HEK293 (cell line): ENCODE data around the gene CNDP2.

Experiments
- CTCF ChIA-PET: fragments of 350-600 bp; formaldehyde crosslinking; extraction: SDS; loops from one replicate; lab custom pipeline; 2021; ENCODE audit warnings: antibody characterized with exemption; lab: Yijun Ruan, JAX
- POLR2A ChIA-PET: fragments of 300-600 bp; formaldehyde crosslinking; extraction: SDS; loops from one replicate; lab custom pipeline; 2020; ENCODE audit warnings: antibody characterized with exemption, inconsistent platforms; lab: Yijun Ruan, JAX
- H3K27ac ChIP-seq: fragments of 200-500 bp; sonication (Bioruptor generic); 2 replicates; pipeline ENCODE4 v1.5.1; 2014; ENCODE audit warnings: low read depth, low read length, control low read depth, inconsistent platforms; ENCODE audit errors: extremely low read depth
- H3K36me3 ChIP-seq, 2 experiments: fragments of 200-500 bp in 1 of 2; sonication (Bioruptor generic) in 1 of 2; 1 replicate in 1 of 2; 2 replicates in 1 of 2; pipeline ENCODE4 v1.5.1; 2014 to 2017; ENCODE audit warnings: inconsistent platforms in 2 of 2, low read length in 2 of 2; ENCODE audit not compliant: control insufficient read depth in 2 of 2, insufficient read depth in 1 of 2
- H3K4me1 ChIP-seq: fragments of 200-500 bp; sonication (Bioruptor generic); 2 replicates; pipeline ENCODE4 v1.5.1; 2014; ENCODE audit warnings: mild to moderate bottlenecking, low read length, inconsistent platforms; ENCODE audit not compliant: control insufficient read depth, insufficient read depth
- H3K4me3 ChIP-seq: 2 replicates; pipeline ENCODE4 v1.5.1; 2011; ENCODE audit warnings: low read depth, mild to moderate bottlenecking, control low read depth, low read length, moderate library complexity
- H3K9me3 ChIP-seq: fragments of 200-500 bp; sonication (Bioruptor generic); 2 replicates; pipeline ENCODE4 v1.5.1; 2014; ENCODE audit warnings: low read depth, low read length, inconsistent platforms; ENCODE audit not compliant: control insufficient read depth, insufficient read depth
- CTCF ChIP-seq: fragments of 450-650 bp; formaldehyde crosslinking; IDR thresholded peaks from 2 replicates; pipeline ENCODE4 v1.5.1; 2016; ENCODE audit warnings: missing biosample characterization, missing genetic modification characterization
- GLIS2 ChIP-seq: fragments of 450-650 bp; formaldehyde crosslinking; IDR thresholded peaks from 2 replicates; pipeline ENCODE4 v1.5.1; 2016; ENCODE audit warnings: missing biosample characterization, missing genetic modification characterization
- MEIS1 ChIP-seq: sonication (generic); formaldehyde crosslinking; IDR thresholded peaks from 2 replicates; pipeline ENCODE4 v1.8.1; 2022; ENCODE audit warnings: missing genetic modification reagents, mild to moderate bottlenecking, borderline replicate concordance
- OSR2 ChIP-seq: fragments of 450-650 bp; formaldehyde crosslinking; IDR thresholded peaks from 2 replicates; pipeline ENCODE4 v1.5.1; 2016; ENCODE audit warnings: missing biosample characterization, missing genetic modification characterization
- OVOL3 ChIP-seq: fragments of 450-650 bp; formaldehyde crosslinking; IDR thresholded peaks from 2 replicates; pipeline ENCODE4 v1.5.1; 2016; ENCODE audit warnings: missing biosample characterization, missing genetic modification characterization
- SETDB1 ChIP-seq: IDR thresholded peaks from one replicate; pipeline ENCODE4 v1.6.1; 2017; ENCODE audit warnings: mild to moderate bottlenecking, low read length, moderate library complexity, mixed read lengths; ENCODE audit not compliant: insufficient read length
- ZEB2 ChIP-seq: fragments of 450-650 bp; formaldehyde crosslinking; IDR thresholded peaks from 2 replicates; pipeline ENCODE4 v1.5.1; 2016; ENCODE audit warnings: missing biosample characterization, missing genetic modification characterization
- ZFP37 ChIP-seq: fragments of 450-650 bp; formaldehyde crosslinking; IDR thresholded peaks from 2 replicates; pipeline ENCODE4 v1.5.1; 2016; ENCODE audit warnings: missing biosample characterization, missing genetic modification characterization
- ZFP41 ChIP-seq: fragments of 450-650 bp; formaldehyde crosslinking; IDR thresholded peaks from 2 replicates; pipeline ENCODE4 v1.5.1; 2016; ENCODE audit warnings: missing biosample characterization, missing genetic modification characterization, borderline replicate concordance
- ZNF18 ChIP-seq: fragments of 450-650 bp; formaldehyde crosslinking; IDR thresholded peaks from 2 replicates; pipeline ENCODE4 v1.5.1; 2016; ENCODE audit warnings: missing biosample characterization, missing genetic modification characterization
- ZNF223 ChIP-seq: fragments of 450-650 bp; formaldehyde crosslinking; IDR thresholded peaks from 2 replicates; pipeline ENCODE4 v1.5.1; 2016; ENCODE audit warnings: missing biosample characterization, missing genetic modification characterization
- ZNF560 ChIP-seq: fragments of 450-650 bp; formaldehyde crosslinking; IDR thresholded peaks from 2 replicates; pipeline ENCODE4 v1.5.1; 2017; ENCODE audit warnings: missing biosample characterization, missing genetic modification characterization, borderline replicate concordance
- ZNF645 ChIP-seq: fragments of 450-650 bp; formaldehyde crosslinking; IDR thresholded peaks from 2 replicates; pipeline ENCODE4; 2016; ENCODE audit warnings: missing biosample characterization, missing genetic modification characterization
- ZNF654 ChIP-seq: fragments of 450-650 bp; formaldehyde crosslinking; IDR thresholded peaks from 2 replicates; pipeline ENCODE4 v1.5.1; 2016; ENCODE audit warnings: low read depth, missing biosample characterization, missing genetic modification characterization
- ZNF707 ChIP-seq: fragments of 450-650 bp; formaldehyde crosslinking; IDR thresholded peaks from 2 replicates; pipeline ENCODE4 v1.5.1; 2016; ENCODE audit warnings: missing biosample characterization, missing genetic modification characterization
- ZNF768 ChIP-seq: fragments of 450-650 bp; formaldehyde crosslinking; IDR thresholded peaks from 2 replicates; pipeline ENCODE4 v1.5.1; 2018; ENCODE audit warnings: missing biosample characterization, mild to moderate bottlenecking, missing genetic modification characterization
- ZNF777 ChIP-seq: fragments of 450-650 bp; formaldehyde crosslinking; IDR thresholded peaks from 2 replicates; pipeline ENCODE4 v1.5.1; 2017; ENCODE audit warnings: missing biosample characterization, missing genetic modification characterization, borderline replicate concordance
- ZNF791 ChIP-seq: fragments of 450-650 bp; formaldehyde crosslinking; IDR thresholded peaks from 2 replicates; pipeline ENCODE4 v1.5.1; 2016; ENCODE audit warnings: missing biosample characterization, missing genetic modification characterization
- ZSCAN16 ChIP-seq: fragments of 450-650 bp; formaldehyde crosslinking; IDR thresholded peaks from 2 replicates; pipeline ENCODE4 v1.5.1; 2016; ENCODE audit warnings: missing biosample characterization, missing genetic modification characterization
- ZSCAN30 ChIP-seq: fragments of 450-650 bp; IDR thresholded peaks from 2 replicates; pipeline ENCODE4 v1.5.1; 2018; ENCODE audit warnings: missing biosample characterization, mild to moderate bottlenecking, missing genetic modification characterization, moderate library complexity
- TF ChIP-seq, protein P1 (sequence below): fragments of 450-650 bp; formaldehyde crosslinking; IDR thresholded peaks from 2 replicates; pipeline ENCODE4 v1.5.1; 2016; ENCODE audit warnings: missing biosample characterization, missing genetic modification characterization
- TF ChIP-seq, protein P2 (sequence below): fragments of 450-650 bp; formaldehyde crosslinking; IDR thresholded peaks from 2 replicates; pipeline ENCODE4 v1.5.1; 2016; ENCODE audit warnings: missing biosample characterization, missing genetic modification characterization
- TF ChIP-seq, protein P3 (sequence below): fragments of 450-650 bp; formaldehyde crosslinking; IDR thresholded peaks from 2 replicates; pipeline ENCODE4 v1.5.1; 2016; ENCODE audit warnings: missing biosample characterization, missing genetic modification characterization

CNDP2 gene

GRCh38 chr18:74551452-74551851 lies 55.3 kb downstream of the CNDP2 start:
- POLR2A ChIA-PET, result interaction anchor here (1.0 to 1.2 kb wide), 2 partner anchors 56 to 198 kb away, joined by 3 read pairs; no protein-coding TSS in a partner anchor
- Histone ChIP-seq H3K36me3 (no peaks in the 10 kb centered on the region), H3K4me1 (no peaks in the 10 kb centered on the region), H3K4me3 (no peak overlapping the region), H3K9me3 (no peaks in the 10 kb centered on the region), H3K27ac (no peak overlapping the region)
- CTCF ChIA-PET, result interaction anchor here (0.5 to 1.6 kb wide), 49 partner anchors 8 to 1871 kb away, joined by 3 to 42 read pairs (median 4); no protein-coding TSS in a partner anchor
- TF ChIP-seq ZNF777 (tag by site-specific recombination) (no peak), ZFP37 (tag by site-specific recombination) (no peak), ZNF791 (tag by site-specific recombination) (no peak), ZSCAN16 (tag by site-specific recombination) (no peak), OSR2 (tag by site-specific recombination) (no peak), SETDB1 (no peak), ZFP41 (no peak), ZNF223 (tag by site-specific recombination) (no peak)
- TF ChIP-seq, protein P1, sequence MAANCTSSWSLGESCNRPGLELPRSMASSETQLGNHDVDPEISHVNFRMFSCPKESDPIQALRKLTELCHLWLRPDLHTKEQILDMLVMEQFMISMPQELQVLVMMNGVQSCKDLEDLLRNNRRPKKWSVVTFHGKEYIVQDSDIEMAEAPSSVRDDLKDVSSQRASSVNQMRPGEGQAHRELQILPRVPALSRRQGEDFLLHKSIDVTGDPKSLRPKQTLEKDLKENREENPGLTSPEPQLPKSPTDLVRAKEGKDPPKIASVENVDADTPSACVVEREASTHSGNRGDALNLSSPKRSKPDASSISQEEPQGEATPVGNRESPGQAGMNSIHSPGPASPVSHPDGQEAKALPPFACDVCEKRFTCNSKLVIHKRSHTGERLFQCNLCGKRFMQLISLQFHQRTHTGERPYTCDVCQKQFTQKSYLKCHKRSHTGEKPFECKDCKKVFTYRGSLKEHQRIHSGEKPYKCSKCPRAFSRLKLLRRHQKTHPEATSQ (tag by site-specific recombination), result no peak

DNA sequence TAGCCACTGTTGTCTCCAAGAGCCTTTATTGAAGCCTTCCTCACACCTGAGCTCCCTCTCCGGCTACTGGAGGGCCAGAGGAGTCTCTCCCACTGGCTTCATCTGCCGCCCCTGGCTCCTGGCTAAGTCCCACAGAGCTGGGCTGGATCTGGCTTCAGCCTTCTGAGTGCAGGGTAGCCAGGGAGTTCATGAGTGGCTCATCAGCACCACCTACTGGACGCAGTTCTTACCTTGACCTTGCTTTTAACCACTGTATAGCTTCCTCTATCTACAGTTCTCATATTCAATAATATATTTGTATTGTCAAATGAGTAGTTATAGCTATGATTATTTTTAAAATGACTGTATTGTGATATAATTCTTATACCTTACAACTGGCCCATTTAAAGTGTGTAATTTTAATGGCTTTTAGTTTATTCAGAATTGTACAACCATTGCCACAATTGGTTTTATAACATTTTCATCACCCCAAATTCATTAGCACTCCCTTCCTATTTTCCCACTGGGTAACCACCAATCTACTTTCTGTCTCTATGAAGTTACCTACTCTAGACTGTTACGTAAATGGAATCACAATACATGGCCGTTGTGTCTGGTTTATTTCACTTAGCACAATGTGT lies 55.9 kb downstream of the CNDP2 start:
- no peak overlapping the region for H3K4me3 ChIP-seq
- no peaks in the 10 kb centered on the region for H3K4me1 ChIP-seq
- CTCF ChIA-PET, result interaction anchor here (0.5 to 1.6 kb wide), 58 partner anchors 8 to 1872 kb away, joined by 3 to 42 read pairs (median 4); no protein-coding TSS in a partner anchor
- H3K9me3 ChIP-seq, result no peaks in the 10 kb centered on the region
- POLR2A ChIA-PET, result interaction anchor here (1.0 to 1.2 kb wide), 2 partner anchors 57 to 199 kb away, joined by 3 read pairs; no protein-coding TSS in a partner anchor
- no peak overlapping the region for H3K27ac ChIP-seq
- no peaks in the 10 kb centered on the region for H3K36me3 ChIP-seq
- TF ChIP-seq, protein P2, sequence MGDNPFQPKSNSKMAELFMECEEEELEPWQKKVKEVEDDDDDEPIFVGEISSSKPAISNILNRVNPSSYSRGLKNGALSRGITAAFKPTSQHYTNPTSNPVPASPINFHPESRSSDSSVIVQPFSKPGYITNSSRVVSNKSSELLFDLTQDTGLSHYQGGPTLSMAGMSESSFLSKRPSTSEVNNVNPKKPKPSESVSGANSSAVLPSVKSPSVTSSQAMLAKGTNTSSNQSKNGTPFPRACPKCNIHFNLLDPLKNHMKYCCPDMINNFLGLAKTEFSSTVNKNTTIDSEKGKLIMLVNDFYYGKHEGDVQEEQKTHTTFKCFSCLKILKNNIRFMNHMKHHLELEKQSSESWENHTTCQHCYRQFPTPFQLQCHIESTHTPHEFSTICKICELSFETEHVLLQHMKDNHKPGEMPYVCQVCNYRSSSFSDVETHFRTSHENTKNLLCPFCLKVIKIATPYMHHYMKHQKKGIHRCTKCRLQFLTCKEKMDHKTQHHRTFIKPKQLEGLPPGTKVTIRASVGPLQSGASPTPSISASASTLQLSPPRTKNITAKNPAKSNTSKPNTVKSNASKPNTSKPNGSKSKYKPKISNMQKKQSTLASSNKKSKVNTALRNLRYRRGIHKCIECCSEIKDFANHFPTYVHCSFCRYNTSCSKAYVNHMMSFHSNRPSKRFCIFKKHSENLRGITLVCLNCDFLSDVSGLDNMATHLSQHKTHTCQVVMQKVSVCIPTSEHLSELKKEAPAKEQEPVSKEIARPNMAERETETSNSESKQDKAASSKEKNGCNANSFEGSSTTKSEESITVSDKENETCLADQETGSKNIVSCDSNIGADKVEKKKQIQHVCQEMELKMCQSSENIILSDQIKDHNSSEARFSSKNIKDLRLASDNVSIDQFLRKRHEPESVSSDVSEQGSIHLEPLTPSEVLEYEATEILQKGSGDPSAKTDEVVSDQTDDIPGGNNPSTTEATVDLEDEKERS (tag by site-specific recombination), result no peak
- TF ChIP-seq ZNF645 (tag by site-specific recombination), result no peak
- TF ChIP-seq GLIS2 (tag by site-specific recombination), result no peak
- TF ChIP-seq, protein P3, sequence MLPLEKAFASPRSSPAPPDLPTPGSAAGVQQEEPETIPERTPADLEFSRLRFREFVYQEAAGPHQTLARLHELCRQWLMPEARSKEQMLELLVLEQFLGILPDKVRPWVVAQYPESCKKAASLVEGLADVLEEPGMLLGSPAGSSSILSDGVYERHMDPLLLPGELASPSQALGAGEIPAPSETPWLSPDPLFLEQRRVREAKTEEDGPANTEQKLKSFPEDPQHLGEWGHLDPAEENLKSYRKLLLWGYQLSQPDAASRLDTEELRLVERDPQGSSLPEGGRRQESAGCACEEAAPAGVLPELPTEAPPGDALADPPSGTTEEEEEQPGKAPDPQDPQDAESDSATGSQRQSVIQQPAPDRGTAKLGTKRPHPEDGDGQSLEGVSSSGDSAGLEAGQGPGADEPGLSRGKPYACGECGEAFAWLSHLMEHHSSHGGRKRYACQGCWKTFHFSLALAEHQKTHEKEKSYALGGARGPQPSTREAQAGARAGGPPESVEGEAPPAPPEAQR (tag by site-specific recombination), result no peak
- no peak for TF ChIP-seq ZEB2
- TF ChIP-seq ZNF18 (tag by site-specific recombination), result no peak
- 0 out of 2 replicates have a peak, but pooled peaks have one; percentile 47 for TF ChIP-seq ZSCAN30 (tag by site-specific recombination)
- no peak for TF ChIP-seq OVOL3 (tag by site-specific recombination)
- peak; percentile 61 for TF ChIP-seq CTCF
- no peak for TF ChIP-seq MEIS1 (CRISPR knock-in tag)
- peak; percentile 76 for TF ChIP-seq ZNF654 (tag by site-specific recombination)
- TF ChIP-seq ZNF560 (tag by site-specific recombination), result no peak
- no peak for TF ChIP-seq ZNF707 (tag by site-specific recombination)
- no peak for TF ChIP-seq ZNF768 (tag by site-specific recombination)
